ENCODE measurements around the gene SUN1. TPM values are rescaled to one million over a fixed set of nuclear protein-coding genes. Genes with fewer than 3 reads are reported as not detected.

Gene SUN1
- total and polyA plus RNA-seq, 2 of the 8 experiments (the other 6 are each of a cell fraction or from before 2014, with no cell fraction given): 108 to 158 TPM

GRCh38 chr7:835021-835420 is 2.7 kb downstream of the SUN1 start:
- no peak overlapping the region for H3K9ac ChIP-seq (replicated peaks in 1 of 4; ENCODE audit: extremely low read depth in 1 of 4, low read depth in 3 of 4, low read length in 3 of 4)
- H3K4ac ChIP-seq (replicated peaks; ENCODE audit: insufficient read length, low read depth, low read length): no peak overlapping the region
- H3K56ac ChIP-seq (replicated peaks; ENCODE audit: insufficient read length, low read depth, low read length): no peak overlapping the region
- no peak overlapping the region for H2AFZ ChIP-seq (ENCODE audit: low read length)
- peaks cover 33 to 40% of the 10 kb centered on the region in 2 experiments for H4K20me1 ChIP-seq (replicated peaks in 1 of 2; ENCODE audit: control insufficient read depth in 1 of 2, insufficient read depth in 2 of 2, low read length in 2 of 2)
- no peaks in the 10 kb centered on the region for H3K9me3 ChIP-seq (ENCODE audit: insufficient read depth in 2 of 2, low read depth in 1 of 2, low read length in 1 of 2)
- H3K4me2 ChIP-seq (ENCODE audit: insufficient read depth in 1 of 2, low read depth in 2 of 2, low read length in 2 of 2): no peak overlapping the region
- no peak overlapping the region for H4K8ac ChIP-seq (ENCODE audit: extremely low read depth, insufficient read depth, low read length)
- H2BK12ac ChIP-seq (ENCODE audit: low read depth, low read length): no peak overlapping the region
- 96% methylated on average over 12 of the region's 12 CpGs; no CpG with 5 or more reads in 1 of the 2 experiments for WGBS, 2 experiments (ENCODE audit: extremely low coverage in 1 of 2, insufficient coverage in 1 of 2, insufficient read length in 1 of 2, insufficient replicate concordance in 2 of 2, low coverage in 1 of 2, low lambda C conversion rate in 2 of 2, missing lambda C conversion rate in 1 of 2)
- no peak overlapping the region for H2BK15ac ChIP-seq (ENCODE audit: low read length)
- ChIA-PET CTCF (ENCODE audit: partially characterized antibody) (interaction anchor here (1.0 kb wide), 1 partner anchor 47 kb away, joined by 3 read pairs; no protein-coding TSS in a partner anchor), POLR2A (ENCODE audit: partially characterized antibody) (interaction anchor here (0.7 kb wide), 1 partner anchor 16 kb away, joined by 3 read pairs; no protein-coding TSS in a partner anchor)
- no peak overlapping the region for H2BK120ac ChIP-seq (replicated peaks; ENCODE audit: low read depth, low read length)
- H3K14ac ChIP-seq (ENCODE audit: insufficient read length): no peak overlapping the region
- H2BK5ac ChIP-seq (ENCODE audit: low read depth, low read length): no peak overlapping the region
- H3K79me2 ChIP-seq (ENCODE audit: control insufficient read depth in 1 of 2, insufficient read depth in 2 of 2, low read length in 2 of 2): peaks cover 25 to 90% of the 10 kb centered on the region in 2 experiments
- no peaks in the 10 kb centered on the region for H3K27me3 ChIP-seq (replicated peaks in 1 of 4; ENCODE audit: control insufficient read depth in 3 of 4, extremely low read depth in 1 of 4, insufficient read depth in 3 of 4, low read length in 3 of 4)
- no peak overlapping the region for H4K5ac ChIP-seq (ENCODE audit: insufficient read length, low read depth, low read length)
- TF ChIP-seq EGR1 (IDR thresholded peaks at IDR 0.05; ENCODE audit: borderline replicate concordance, low read depth, low read length) (no peak), KDM1A (IDR thresholded peaks at IDR 0.05; ENCODE audit: borderline replicate concordance, low read length) (no peak), POLR2AphosphoS5 (IDR thresholded peaks at IDR 0.05; ENCODE audit: low read depth, low read length) (no peak), YY1 (IDR thresholded peaks at IDR 0.05; ENCODE audit: low read depth, low read length) (no peak), KDM5A (IDR thresholded peaks at IDR 0.05; ENCODE audit: low read length) (no peak)
- H3K23ac ChIP-seq (ENCODE audit: insufficient read length): no peak overlapping the region
- H2AK5ac ChIP-seq (ENCODE audit: low read depth, low read length): no peak overlapping the region
- DNase-seq (ENCODE audit: low read depth in 1 of 2, low spot score in 2 of 2): no peak
- no peak overlapping the region for H3K4me3 ChIP-seq (ENCODE audit: extremely low read depth in 1 of 4, insufficient read depth in 2 of 4, low read depth in 3 of 4, low read length in 4 of 4)
- no peak overlapping the region for H4K91ac ChIP-seq (replicated peaks; ENCODE audit: insufficient read length, low read length)
- H3K18ac ChIP-seq (ENCODE audit: extremely low read depth, low read length): no peak overlapping the region
- no peaks in the 10 kb centered on the region for H3K23me2 ChIP-seq (ENCODE audit: low read depth, low read length)
- no peak for FAIRE-seq
- H2BK20ac ChIP-seq (ENCODE audit: low read length): no peak overlapping the region
- peaks cover under 1 to 10% (median 5%) of the 10 kb centered on the region in 4 experiments; a peak in 6 of 8 replicates for H3K36me3 ChIP-seq (ENCODE audit: control insufficient read depth in 2 of 4, insufficient read depth in 4 of 4, low read length in 3 of 4)
- no peak overlapping the region for H3K27ac ChIP-seq (ENCODE audit: low read depth, low read length)
- H3K4me1 ChIP-seq (replicated peaks in 1 of 4; ENCODE audit: control insufficient read depth in 3 of 4, insufficient read depth in 4 of 4, low read length in 3 of 4): peaks cover 0 to 10% (median 5%) of the 10 kb centered on the region in 4 experiments; a peak in 6 of 7 replicates
- peaks cover 26% of the 10 kb centered on the region for H3K79me1 ChIP-seq (ENCODE audit: low read depth, low read length)
